Measurements from ENCODE around the gene GRIK1.

GRIK1 gene

DNA sequence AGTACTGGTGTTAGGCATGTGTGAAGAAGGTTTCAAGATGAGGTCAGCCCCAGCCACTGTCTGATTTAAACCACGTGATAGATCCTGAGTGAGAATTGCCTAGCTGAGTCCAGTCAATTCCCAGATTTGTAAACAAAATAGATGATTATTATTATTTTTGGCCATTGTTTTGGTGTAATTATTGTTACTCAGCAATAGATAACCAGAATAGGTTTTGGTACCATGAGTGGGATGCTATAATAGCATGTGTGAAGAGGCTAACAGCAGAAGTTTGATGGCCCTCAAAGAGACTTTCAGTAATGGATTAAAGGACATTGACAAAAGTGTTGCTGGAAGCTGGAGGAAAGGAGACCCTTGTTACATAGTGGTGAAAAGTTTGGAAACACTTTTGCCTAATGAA is 426.3 kb downstream of the GRIK1 start:
- DNase-seq: no peak

DNA sequence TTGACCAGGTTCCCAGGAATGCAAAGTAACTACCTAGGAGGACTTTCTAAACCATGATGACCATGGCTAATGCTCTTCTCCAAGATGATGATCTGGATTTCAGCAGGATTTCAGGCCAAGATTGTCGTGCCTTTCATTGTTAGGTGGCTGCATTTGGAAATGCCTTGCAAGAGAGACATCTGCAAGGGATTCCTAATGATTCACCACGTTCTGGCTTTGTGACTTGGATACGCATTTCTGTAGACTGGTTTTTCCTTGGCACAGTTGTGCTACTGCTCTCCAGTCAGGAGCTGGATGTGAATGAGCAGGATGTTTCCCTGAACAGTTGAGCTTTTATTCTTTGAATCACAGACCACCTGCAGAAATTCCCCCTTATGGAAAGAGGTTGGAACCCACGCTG is 428.7 kb downstream of the GRIK1 start:
- no peak for DNase-seq

DNA sequence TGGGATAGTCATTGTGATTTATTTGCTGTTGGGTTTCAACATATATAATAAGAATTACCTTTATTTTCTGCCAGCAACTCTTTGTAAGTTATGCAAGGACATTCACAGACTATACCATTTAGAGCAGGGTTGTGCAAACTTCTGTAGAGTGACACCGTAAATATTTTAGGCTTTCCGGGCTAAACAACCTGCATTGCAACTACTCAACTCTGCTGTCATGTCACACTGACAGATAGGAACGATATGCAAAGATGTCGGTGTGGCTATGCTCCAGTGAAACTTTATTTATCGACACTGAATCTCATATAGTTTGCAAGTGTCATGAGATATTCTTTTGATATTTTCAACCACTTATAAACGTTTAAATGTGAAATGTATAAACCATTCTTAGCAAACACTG is 430.7 kb downstream of the GRIK1 start:
- no peak for DNase-seq

DNA sequence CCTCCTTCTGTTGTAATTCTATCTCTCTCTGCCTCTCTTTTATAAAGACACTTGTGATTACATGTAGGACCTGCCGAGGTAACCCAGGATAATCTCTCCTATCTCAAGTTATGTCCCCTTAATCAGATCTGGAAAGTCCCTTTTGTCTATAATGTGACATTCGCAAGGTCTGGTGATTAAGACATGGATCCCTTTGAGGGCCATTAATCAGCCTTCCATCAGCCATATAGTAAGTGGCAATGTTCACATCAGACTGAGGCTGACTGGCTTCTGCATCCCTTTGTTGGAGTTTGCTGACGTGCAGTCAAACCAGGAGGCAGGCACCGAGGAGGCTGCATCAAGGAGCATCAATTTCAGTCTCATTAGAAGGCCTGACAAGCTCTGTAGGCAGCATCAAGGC is 431.5 kb downstream of the GRIK1 start:
- no peak for DNase-seq

DNA sequence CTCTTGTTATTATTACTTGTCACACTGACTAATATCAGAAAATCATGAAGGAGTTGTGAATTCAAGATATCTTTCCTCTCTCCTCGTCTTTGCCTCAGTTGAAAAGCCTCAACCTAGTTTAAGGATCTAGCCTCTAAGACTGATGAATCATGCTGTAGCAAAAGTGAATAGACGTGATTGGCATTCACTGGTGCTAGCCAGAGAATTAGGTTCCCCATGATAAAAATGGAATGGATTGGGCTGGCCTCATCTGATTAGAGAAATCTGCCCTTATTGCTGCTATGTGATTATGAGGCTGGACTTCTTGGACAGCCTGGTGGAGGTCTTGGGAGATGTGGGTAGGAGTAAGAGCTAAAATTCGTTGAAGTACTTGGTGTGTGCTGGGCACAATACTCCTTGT is 432.8 kb downstream of the GRIK1 start:
- DNase-seq: no peak

DNA sequence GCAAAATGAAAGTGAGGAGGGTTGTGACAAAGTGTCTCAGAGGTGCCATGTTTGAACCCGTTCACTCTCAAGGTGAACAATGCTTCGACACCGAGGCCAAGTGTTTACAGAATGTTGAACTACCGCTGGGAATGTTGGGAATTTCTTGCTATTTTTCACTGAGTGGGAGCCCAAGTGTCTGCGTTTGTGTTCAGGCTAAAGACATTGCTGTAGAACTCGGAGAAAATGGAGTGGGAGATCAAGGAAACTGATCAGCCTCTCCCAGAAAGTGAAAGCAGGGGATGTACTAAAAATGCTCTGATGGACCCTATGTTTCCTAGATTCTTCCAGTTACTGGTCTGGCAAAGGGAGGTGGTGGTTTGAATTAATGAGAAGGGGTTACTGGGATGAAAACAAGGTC is 433.6 kb downstream of the GRIK1 start:
- DNase-seq: no peak

DNA sequence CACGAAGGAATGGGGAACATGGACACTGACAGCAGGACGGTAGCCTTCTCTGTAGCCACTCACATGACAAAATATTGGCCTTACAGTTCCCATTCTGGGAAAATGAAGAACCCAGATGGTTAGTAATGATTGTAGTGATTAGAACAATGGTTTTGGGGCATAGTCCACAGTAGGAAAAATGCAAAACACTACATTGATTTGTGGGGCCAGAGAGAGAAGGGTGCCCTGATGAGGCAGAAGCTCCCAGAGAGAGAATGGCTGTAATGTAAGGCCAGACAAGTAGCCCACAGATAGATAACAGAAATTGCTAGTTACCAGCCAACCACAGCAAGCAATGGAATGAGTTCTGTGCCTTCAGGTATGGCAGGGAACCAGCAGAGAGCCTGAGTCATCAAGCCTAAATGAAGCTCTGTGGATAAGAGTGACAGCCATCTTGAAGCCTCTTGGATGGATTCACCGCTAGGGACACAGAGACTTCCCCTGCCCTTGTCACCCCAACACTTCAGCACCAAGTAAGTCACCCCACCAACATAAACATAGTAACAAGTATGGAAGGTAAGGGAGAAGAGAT is 435.0 kb downstream of the GRIK1 start:
- DNase-seq: no peak

DNA sequence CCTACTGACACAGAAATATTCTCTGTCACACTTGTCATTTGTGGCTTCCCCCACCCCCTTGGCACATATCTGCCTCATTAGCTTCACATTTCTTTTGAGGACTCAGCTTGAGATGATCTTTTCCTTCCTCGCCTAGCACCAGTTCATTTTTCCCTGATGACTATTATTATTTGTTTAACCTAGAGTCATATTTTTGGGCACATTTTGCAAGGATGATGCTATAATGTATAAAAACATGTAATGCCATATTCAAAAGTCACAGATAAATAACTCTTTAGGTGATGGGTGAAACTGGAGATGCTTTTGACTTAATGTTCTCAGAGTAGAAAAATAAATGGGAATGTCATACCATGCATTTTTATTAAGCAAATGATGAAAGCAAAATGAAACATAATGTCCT is 438.3 kb downstream of the GRIK1 start:
- no peak for DNase-seq

DNA sequence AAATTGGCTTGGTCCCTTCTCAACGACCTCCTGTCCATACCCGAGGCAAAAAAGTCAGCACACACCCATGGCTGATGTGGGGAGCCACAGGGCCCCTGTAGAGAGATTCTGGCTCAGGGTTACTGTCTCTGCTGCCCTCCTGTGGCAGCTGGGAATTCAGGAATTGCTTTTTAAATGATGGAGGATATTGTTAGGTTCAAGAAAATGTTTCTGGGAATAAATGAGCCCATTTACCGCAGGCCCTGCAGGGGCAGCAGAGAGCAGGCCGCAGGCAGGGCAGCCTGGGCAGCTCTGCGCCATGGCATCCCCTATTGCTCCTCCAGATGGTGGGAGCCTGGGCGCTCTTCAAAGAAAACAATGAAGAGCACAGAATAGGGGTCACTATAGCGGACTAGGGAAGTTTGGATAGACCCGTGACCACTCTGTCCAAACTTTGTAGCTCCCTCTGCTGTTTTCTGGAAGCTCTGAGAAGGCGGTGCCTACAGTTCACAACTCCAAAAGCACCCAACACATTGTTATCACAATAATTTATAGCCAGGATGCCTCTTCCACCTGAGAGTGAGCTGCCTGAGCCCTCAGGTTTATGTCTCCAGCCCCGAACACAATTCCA is 440.0 kb downstream of the GRIK1 start:
- DNase-seq: no peak

DNA sequence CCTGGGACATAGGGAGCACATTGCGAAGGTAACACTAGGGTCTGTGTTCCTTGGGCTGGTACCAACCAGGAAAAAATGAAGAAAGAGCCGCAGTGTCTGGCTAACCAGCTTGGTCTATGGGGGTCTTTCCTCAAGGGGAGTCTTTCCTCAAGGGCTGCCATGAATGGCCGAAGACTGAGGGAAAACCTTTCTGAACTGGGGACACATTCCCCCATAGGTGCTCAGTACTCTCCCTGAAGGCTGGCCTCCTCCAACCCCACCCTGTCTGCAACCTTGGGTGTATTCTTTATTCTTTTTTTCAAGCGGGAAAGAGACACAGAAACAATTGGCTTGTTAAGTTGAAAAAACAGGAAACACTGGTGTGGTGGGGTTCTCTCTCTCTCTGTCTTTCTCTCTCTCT is 440.6 kb downstream of the GRIK1 start:
- no peak for DNase-seq

DNA sequence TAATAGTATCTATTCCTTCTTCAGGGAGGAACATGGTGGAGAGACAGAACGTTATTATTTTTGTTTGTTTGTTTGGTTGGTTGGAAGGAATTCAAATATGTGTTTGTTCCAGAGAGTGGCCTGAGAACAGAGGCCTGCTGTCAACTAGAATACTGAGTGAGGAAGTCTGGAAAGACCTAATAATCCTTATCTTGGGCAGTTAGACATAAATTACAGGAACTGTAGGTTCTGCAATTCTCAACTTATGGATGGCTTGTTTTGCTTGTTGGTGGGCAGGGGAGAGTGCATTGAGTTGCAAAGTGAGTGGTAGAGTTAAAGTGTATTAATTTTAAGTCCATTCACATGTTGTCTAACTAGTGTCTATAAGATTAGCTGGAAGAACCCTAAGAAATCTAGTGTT is 443.5 kb downstream of the GRIK1 start:
- no peak for DNase-seq

DNA sequence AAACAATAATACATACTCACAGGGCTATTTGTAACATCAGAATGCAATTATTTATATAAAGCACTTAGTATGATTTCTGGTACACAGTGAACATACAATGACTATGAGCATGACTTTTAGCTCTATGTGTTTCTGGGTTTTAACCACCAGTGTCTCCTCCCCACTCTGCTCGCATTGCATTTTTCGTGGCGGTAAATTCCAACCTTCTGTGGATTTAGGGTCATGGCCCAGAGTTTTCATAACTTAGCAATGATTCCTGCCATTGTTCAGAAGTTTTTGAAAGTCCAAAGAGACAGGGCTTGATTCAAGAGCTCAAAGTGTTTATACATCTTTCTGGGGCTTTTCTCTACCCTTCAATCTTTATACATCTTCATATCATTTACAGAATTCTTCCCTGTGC is 449.8 kb downstream of the GRIK1 start:
- DNase-seq: no peak

DNA sequence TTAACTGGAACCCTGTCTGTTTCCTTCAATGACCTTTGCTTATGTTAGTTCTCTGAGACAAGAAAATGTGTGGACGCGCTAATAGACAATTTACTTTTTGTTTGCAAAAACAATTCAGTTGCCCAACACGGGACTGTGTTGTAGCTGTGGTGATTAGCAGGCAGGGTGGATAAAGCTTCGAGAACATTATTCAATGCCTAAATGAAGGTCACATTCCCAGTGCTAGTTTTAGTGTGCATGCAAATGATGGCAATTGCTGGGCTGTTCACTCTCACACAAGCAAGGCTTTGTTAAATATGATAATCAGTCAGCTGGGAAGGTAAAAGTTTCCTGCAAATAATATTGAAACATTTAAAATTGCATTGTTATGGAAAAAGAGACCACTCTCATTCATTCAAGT is 452.6 kb downstream of the GRIK1 start:
- DNase-seq: no peak
